ENCODE results near the gene GLIS1. TPM values are rescaled to one million over a fixed set of nuclear protein-coding genes. Genes with fewer than 3 reads are reported as not detected.

Gene GLIS1
- total and polyA plus RNA-seq, 2 experiments from 2014 or later: 0.26 to 0.31 TPM

DNA sequence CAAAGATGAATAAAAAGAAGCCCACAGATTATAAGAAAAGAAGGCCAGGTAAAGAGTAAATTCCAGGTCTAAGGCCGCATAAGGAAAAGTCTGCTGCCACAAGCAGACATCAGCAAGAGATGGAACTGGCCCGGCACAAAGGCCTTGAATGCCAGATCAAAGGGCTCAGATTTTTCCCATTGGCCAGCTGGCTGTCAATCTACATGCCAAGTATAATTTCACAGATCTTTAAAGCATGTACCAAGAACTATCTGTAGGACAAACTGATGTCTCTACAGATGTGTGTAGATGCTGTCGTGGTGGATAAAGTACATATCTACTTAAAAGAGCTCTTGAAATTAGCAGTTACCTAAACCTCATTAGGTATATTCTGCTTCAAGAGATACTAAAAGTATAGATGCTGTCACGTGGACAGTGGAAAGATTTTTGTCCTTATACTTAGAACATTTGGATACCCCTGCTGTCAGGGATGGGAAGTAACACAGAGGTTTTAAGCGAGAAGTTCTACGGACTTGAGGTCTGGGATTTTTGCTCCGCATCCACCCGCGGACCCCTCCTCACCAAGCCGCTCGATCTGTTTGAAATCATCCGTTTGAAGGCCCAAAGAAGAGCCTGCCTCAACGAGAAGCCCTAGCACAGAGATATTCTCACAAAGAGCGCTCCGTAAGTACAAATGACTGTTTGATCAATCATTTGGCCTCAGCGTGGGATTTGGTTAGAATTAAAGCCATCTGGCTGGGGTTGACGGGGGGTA, 10.1 kb downstream of the GLIS1 start (continued):
- TF ChIP-seq JUNB (IDR thresholded peaks at IDR 0.05; ENCODE audit: unreplicated experiment): no peak
- no peak for TF ChIP-seq POLR2AphosphoS5 (IDR thresholded peaks at IDR 0.05; ENCODE audit: low read depth)
- TF ChIP-seq NANOG (IDR thresholded peaks at IDR 0.05; ENCODE audit: borderline replicate concordance): no peak
- no peak for TF ChIP-seq ZNF462 (CRISPR knock-in tag; IDR thresholded peaks at IDR 0.05)
- TF ChIP-seq ZNF114 (CRISPR knock-in tag; IDR thresholded peaks at IDR 0.05): no peak

- Mint-ChIP-seq H3K9me3 (no peaks in the 10 kb centered on the region), H3K4me3 (no peak overlapping the region), H3K4me1 (peaks cover 11% of the 10 kb centered on the region; the same call in 2 of the 3 replicates), H3K36me3 (ENCODE audit: low read depth) (no peaks in the 10 kb centered on the region), H3K27ac (no peak overlapping the region), H3K27me3 (ENCODE audit: insufficient read depth, low read depth, poor library complexity) (peaks cover 6% of the 10 kb centered on the region)
- Histone ChIP-seq H2AFZ (no peak overlapping the region), H3K9me2 (ENCODE audit: insufficient read depth) (no peaks in the 10 kb centered on the region), H3K4me3 (no peak overlapping the region), H3K27me3 (ENCODE audit: insufficient read depth) (no peaks in the 10 kb centered on the region), H3F3A (replicated peaks; ENCODE audit: low read depth) (no peaks in the 10 kb centered on the region), H3K4me1 (ENCODE audit: insufficient read depth) (no peaks in the 10 kb centered on the region; the same call in 1 of the 2 replicates), H4K20me1 (replicated peaks; ENCODE audit: insufficient read depth) (no peaks in the 10 kb centered on the region), H3K4me2 (no peak overlapping the region), H3K79me2 (replicated peaks; ENCODE audit: insufficient read depth) (no peaks in the 10 kb centered on the region), H3K27ac (ENCODE audit: low read depth) (no peak overlapping the region), H3K36me3 (ENCODE audit: insufficient read depth) (no peaks in the 10 kb centered on the region)
- ATAC-seq: no peak
- DNase-seq (ENCODE audit: low spot score): no peak
- TF ChIP-seq EZH2 (IDR thresholded peaks at IDR 0.05; ENCODE audit: low read depth, unreplicated experiment): no peak
- TF ChIP-seq EZH2phosphoT487 (IDR thresholded peaks at IDR 0.05; ENCODE audit: unreplicated experiment): no peak
- no peak for TF ChIP-seq POLR2AphosphoS5 (IDR thresholded peaks at IDR 0.05; ENCODE audit: low read depth)
- no peak for TF ChIP-seq ETS1 (IDR thresholded peaks at IDR 0.05)
- no peak for TF ChIP-seq REST (IDR thresholded peaks at IDR 0.05; ENCODE audit: unreplicated experiment)
These were observed 10.8 kb downstream of the GLIS1 start for GRCh38 chr1:53728196-53728595.

Measured in GM23338 (cell line).